Fibroblast of skin of scalp (primary cell): ENCODE results near the gene FZD10.
A peak's percentile ranks its signal among the peaks of the same experiment; 100 is the strongest.

Experiments used
- DNase-seq: peaks from one replicate; pipeline ENCODE4 v3.0.0-alpha.2; 2013

FZD10 gene

DNA sequence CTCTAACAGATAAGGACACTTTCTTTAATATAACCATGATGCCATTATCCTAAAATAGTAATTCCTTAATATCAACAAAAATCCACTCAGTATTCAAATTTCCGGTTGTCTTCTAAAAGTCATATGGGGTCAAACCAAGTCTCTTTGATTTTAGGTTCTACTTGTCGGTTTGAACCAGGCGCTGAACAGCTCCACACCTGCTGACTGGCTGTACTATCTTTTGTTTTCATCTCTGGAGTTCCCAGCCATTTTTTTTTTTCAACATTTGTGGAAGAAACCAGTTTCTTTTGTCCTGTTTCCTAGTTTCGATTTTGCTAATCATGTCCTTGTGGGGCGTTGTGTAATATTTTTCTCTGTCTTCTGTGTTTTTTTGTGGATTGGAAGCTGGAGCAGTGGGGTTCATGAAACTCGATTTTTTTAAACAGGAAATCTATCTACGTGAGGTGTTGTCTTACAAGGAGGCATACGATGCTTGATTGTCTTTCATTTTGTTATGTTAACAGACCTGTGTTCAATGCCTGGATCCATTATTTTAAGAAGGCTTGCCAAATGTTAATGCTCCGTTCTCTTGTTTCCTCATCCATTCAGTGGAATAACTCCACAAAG lies 50.2 kb downstream of the FZD10 start:
- no peak for DNase-seq

DNA sequence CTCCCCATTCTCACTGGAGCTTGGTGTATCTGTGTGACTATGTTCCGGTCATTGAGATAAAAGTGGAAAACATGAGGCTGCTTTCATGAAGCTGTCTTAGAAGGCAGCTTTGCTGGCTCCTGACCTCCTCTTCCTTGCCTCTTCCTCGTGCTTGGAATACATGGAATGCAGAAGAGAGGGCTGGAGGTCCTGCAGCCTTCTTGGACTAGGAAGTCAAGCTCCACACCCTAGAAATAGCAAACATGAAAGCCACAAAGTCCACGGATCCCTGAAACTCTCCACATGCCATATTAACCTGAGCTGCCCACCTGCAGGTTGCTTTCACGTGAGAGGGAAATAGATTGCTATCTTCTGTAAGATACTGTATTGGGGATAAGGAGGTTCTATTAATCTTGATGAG lies 51.0 kb downstream of the FZD10 start:
- DNase-seq, result no peak

DNA sequence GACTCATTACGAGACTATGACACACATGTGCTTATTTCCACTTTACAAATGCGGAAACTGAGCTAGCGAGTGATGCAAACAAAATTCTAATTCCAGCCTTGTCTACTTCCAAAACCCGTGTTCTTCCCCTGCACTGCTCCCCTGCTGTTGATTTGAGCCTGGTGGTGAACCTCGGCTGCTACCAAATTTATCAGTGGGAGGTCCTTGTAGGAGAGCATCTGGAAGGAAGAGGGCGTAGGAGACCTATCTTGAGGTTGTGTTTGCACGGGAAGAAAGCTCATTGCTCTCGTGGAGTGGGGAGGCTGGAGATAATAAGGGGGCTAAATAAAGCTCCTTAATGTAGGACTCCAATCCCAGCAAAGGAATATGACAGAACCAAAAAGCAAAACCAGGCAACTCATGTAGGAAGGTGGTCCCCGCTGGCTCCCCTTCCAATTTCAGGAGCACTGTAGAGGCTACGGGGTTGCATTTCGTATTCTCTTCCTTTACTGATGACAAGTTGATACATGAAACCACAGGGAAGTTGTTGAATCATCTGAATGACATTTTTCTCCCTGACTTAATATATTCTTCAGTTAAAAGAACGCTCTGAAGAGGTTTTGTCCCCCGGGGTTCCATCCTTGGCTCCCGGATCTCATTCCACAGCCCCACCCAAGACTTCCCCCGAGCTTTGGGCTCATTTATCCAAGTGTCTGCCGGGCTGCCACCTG lies 52.6 kb downstream of the FZD10 start:
- peak; percentile 8 for DNase-seq
